ENCODE results near the gene RPL6.
"Not testable (repeated sequence)": the region's sequence is repeated elsewhere in the genome, so short reads cannot be mapped to it uniquely, and the experiment has no call there.

Gene RPL6

DNA sequence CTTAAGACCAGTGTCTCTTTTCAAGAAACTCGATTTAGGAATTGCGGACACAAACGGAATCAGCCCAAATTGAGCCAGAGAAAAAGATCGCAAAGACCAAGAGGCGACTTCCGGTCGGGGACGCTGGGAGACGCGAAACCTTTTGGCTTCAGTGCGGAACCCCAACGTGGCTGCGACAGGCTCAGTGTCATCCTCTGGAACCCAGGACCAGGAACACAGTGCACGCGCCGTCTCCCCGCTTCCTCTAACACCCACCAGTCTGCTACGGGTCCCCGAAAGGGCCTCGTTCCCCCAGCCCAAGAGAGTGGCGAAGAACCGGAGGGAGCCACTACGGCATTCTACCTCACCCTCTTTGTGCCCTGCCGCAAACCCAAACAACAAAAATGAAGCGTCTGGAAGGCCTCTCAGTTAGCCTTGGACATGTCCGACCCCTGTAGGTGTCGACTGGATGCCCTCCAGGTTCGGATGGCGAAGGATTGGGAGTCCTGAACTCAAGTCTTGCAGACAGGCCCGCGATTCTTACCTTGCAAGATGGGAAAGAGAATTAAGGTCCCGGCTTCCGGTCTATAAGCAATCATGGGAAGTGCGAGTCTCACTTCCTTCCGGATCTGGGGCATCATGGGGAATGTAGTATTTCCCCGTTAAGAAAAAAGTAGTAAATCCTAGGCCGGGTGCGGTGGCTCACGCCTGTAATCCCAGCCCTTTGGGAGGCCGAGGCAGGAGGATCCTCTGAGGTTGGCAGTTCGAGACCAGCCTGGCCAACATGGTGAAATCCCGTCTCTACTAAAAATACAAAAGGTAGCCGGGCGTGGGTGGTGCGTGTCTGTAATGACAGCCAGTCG lies at the start of gene RPL6:
Gene RPL6, minus strand, starts transcription at position 542 of the 842 bp plus-strand sequence. CDS start 949 bp downstream, outside the sequence.
- DNase-seq = peak; percentile 79

DNA sequence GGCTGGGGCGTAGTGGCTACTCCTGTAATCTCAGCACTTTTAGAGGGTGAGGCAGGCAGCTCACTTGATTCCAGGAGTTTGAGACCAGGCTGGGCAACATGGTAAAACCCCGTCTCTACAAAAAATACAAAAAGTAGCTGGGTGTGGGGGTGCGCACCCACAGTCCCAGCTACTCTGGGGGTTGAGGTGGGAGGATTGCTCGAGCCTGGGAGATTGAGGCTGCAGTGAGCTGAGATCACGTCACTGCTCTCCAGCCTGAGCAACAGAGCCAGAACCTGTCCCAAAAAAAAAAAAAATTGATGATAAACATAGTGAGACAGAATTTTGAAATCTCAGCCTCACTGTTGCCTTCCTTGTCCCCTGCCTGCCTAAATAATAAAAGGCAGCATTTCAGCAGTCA lies 49.3 kb upstream of the RPL6 start:
- DNase-seq = no peak

DNA sequence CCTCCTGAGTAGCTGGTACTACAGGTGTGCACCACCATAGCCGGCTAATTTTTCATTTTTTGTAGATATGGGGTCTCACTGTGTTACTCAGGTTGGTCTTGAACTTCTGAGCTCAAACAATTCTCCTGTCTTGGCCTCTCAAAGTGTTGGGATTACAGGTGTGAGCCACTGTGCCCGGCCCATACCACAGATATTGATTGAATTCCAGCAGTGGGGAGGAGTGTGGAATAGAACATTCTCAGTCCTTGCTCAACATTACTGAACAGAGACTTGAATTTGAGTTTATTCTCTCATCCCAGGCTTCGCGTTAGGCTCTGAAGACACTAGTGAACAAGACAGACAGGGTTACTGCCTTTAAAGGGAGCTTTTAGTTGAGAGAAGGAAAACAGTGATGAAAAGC lies 48.9 kb upstream of the RPL6 start:
- no peak for DNase-seq

DNA sequence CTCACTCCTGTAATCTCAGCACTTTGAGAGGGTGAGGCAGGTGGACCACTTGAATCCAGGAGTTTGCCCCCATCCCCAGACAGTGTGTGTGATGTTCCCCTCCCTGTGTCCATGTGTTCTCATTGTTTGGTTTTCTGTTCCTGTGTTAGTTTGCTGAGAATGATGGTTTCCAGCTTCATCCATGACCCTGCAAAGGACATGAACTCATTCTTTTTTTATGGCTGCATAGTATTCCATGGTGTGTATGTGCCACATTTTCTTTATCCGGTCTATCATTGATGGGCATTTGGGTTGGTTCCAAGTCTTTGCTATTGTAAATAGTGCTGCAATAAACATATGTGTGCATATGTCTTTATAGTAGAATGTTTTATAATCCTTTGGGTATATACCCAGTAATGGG lies 47.7 kb upstream of the RPL6 start:
- not testable (repeated sequence) for DNase-seq

DNA sequence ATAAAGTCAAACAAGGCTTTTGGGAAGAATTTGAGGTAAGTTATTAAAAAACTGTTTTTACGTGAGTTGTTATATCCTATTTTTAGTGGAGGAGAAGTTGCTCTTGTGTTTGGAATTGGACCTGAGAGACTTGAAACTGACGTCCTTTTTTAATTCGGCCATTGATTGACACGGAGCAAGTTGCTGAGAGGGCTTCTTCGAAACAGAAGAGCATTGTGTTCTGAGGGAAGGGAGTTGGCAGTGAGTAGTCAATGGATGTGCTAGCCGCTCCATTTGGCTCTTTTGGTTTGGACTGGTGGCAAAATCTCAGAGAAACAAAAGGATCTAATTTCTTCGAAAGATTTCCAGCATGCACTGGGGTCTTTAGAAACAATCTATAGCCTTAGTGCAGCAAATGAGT lies 46.6 kb upstream of the RPL6 start:
- no peak for DNase-seq

DNA sequence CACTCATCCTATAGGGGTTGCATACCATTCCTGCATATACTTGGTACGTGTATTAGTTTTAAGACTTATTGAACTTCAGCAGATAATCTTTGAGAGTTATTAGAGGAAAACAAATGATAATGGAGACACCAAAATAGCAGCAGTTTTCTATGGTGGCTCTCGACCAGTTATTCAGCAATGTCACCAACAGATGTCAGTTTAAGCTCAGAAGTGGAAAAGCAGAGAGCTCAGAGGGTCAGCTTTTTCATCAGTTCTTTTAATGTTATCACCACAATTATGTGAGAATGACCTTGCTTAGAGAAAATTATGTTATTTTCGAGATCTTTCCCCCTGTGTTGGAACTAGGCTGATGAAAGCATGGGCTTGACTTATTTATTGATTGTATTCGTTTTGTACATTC lies 41.3 kb upstream of the RPL6 start:
- no peak for DNase-seq

DNA sequence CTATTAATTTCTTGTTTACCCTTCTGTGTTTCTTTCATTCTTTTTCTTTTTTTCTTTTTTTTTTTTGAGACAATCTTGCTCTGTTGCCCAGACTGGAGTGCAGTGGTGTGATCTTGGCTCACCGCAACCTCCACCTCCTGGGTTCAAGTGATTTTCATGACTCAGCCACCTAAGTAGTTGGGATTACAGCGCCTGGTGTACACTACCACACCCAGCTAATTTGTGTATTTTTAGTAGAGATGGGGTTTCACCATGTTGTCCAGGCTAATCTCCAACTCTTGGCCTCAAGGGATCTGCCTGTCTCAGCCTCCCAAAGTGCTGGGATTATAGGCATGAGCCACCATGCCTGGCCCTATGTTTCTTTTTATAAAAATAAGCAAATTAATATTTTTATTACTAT lies 38.8 kb upstream of the RPL6 start:
- not testable (repeated sequence) for DNase-seq

DNA sequence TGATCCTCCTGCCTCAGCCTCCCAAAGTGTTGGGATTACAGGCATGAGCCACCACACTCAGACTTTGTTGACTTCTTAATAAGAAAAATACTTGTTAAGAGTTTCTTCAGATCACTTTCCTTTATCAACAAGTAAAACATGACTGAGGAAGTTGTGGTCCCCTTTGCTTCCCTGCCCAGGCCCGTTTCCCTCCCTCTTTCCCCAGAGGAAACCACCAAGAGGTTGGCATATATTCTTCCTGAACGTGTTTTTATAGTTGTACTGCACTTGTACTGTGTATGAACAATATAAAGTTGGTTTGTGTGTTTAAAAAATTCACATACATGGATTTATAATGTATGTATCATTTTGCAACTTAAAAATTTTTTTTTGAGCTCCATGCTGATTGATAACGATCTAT lies 37.7 kb upstream of the RPL6 start:
- DNase-seq = no peak

DNA sequence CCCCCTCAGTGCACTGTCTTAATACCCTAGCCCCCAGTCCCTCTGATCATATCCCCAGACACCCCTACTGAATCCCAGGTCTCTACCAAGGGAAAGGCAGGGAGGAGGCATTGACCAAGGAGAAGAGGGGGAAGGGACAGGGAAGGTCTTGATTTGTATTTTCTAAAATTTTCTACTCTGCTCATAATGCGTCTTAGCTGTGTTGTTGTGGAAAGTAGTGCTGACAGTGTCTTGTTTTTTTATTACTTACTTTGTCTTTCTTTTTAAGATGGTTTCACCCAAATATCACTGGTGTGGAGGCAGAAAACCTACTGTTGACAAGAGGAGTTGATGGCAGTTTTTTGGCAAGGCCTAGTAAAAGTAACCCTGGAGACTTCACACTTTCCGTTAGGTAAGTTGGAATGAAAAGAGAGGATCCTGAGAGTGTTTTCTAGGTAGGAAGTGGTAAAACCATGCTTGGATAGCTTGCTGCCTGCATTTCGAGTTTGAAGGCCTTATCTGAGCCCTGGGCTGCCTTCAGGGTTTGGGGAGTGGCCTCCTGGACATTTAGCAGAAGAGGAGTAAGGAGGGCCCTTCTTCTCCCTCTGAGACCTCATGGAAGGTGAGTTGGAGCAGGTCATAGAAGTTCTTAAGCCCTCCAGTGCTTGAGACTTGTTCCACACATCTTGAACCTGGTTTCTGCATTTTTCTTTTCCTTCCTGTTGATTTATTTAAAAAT lies 36.8 kb upstream of the RPL6 start:
- DNase-seq = no peak

DNA sequence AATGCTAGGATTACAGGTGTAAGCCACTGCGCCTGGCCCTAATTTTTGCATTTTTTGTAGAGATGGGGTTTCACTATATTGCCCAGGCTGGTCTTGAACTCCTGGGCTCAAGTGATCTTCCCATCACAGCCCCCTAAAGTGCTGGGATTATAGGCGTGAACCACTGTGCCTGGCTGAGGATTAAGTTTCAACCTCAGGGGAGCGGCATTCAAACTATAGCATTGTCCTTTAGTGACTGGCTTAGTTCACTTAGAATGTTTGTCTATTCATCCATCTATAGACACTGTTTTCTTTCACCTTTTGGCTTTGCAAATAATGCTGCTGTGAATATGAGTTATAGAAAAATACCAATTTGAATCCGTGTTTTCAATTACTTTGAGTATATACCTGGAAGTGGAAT lies 34.5 kb upstream of the RPL6 start:
- DNase-seq = no peak

DNA sequence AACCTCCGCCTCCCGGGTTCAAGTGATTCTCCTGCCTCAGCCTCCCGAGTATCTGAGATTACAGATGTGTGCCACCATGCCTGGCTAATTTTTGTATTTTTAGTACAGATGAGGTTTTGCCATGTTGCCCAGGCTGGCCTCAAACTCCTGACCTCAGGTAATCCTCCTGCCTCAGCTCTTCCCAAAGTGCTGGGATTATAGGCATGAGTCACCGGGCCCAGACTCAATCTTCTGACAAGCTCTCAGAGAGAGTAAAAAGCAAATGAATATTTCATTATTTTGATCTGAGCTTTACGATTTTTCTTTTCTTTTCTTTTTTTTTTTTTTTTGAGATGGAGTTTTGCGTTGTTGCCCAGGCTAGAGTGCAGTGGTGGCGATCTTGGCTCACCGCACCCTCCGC lies 31.2 kb upstream of the RPL6 start:
- not testable (repeated sequence) for DNase-seq

DNA sequence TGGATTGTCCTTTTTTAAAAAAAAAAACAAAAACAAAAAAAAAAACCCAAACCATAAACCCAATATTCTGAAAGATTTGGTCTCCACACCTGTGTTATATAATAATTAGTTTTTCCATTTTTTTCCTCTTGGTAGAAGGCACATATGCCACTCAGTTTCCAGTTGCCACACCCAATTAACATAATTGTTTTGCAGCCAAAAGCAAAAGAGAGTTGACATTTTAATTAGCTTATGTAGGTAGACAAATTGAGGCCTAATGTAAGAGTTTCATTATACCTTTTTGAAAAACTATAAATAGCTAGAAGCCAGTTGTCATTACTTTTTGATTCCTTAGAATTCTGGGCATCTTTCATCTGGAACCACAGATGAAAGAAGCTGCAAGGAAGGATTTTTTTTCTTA lies 30.4 kb upstream of the RPL6 start:
- no peak for DNase-seq

DNA sequence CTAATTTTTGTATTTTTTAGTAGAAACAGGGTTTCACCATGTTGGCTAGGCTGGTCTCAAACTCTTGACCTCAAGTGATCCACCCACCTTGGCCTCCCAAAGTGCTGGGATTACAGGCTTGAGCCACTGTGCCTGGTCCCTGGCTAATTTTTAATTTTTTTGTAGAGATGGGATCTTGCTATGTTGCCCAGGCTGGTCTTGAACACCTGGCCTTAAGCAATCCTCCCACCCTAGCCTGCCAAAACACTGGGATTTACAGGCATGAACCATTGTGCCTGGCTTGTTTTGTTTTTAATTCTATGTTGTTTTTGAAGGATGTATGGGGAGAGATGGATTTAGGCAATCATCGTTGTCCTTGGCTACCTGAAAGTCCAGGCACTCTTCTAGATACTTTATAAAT lies 29.2 kb upstream of the RPL6 start:
- not testable (repeated sequence) for DNase-seq

DNA sequence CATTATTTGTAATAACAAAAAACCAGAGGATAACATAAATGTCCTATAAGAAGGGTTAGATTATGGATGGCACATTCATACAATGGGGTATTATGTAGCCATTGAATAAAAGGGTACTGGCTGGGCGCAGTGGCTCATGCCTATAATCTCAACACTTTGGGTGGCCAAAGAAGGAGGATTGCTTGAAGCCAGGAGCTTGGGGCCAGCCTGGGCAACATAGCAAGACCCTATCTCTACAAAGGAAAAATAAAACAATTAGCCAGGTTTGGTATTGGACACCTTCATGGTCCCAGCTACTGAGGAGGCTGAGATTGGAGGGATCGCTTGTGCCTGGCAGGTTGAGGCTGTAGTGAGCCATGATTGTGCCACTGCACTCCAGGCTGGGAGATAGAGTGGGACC lies 24.1 kb upstream of the RPL6 start:
- DNase-seq = no peak

DNA sequence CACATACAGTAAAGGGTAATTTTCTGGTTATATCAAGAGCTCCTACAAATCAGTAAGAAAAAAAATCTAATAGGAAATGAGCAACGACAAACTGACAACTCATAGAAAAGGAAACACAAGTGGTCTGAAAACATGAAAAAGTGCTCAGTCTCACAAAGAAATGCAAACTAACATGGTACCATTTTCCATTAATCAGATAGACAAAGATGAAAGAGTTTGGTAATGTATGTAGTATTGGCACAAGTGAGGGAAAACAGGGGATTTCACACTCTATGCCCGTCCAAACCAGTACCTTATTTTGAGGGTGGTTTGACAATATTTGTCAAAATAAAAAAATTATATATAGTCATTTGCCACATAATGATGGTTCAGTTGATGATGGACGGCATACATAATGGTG lies 22.6 kb upstream of the RPL6 start:
- no peak for DNase-seq

DNA sequence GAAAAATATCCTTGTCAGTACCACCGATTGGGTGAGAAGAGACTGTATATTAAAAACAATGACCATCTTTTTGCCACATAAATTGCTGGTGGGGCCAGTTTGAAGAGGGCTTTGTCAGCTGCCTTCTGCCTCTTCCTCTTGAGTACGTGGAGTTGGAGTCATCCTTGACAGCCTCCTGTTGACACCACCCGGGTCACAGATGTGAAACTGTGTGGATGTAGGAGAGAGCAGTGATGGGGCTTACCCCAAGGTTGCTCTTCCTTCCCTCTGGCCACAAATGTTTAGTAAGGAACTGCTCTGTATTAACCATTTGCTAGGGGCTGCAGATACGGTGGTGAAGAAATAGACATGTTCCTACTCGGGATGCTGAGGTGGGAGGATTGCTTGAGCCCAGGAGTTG lies 21.5 kb upstream of the RPL6 start:
- peak; percentile 31 for DNase-seq

DNA sequence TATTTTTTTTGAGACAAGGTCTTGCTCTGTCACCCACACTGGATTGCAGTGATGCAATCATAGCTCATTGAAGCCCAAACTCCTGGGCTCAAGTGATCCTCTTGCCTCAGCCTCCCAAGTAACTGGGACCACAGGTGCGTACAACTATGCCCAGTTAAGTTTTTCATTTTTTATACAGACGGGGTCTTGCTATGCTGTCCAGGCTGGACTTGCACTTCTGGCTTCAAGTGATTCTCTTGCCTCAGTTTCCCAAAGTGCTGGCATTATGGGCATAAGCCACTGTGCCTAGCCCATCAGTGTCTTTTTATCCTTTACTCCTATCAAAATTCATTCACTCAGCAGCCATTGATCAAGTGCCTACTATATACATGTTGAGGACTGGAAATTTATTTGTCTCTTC lies 18.4 kb upstream of the RPL6 start:
- no peak for DNase-seq

DNA sequence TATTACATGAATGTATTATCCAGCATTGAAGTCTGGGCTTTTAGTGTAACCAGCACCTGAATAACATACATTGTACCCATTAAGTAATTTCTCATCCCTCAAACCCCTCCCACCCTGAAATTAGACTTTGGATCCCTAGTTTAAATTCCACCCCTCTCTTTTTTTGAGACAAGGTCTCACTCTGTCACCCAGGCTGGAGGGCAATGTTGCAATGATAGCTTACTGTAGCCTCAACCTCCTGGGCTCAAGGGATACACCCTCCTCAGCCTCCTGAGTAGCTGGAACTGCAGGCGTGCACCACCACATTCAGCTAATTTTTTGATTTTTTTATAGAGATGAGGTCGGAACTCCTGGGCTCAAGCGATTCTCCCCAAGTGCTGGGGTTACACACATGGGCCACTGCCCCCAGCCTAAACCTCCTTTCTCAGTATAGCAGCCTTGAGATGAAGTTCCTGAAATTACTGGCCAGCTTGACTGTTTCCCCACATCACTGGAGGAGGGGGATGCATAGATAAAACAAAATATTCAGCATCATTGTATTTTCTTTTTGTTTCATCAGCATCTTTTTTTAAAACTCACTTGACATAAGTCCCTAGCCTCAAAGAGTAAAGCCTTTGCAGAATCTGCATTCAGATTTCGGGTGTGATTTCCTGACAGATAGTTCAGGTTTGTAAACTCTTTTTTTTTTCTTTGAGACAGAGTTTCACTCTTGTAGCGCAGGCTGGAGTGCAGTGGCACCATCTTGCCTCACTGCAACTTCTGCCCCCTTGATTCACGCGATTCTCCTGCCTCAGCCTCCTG lies 16.4 kb upstream of the RPL6 start:
- no peak for DNase-seq

DNA sequence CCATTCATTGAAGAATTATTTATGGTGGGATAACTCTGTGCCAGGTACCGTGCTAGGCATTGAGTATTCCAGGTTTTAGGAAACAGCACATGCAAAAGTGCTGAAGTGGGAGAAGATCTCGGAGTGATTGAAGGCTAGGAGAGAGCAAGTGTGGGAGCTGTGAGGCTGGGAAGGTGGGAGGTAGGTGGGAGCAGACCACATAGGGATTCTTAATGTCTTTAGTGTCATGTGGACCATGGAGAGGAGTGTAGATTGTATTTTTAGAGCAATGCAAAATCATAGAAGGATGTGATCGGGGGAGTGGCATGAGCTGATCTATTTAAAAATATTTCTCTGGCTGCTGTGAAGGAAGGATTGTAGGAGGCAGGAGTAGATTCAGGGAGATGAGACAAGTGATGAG lies 14.7 kb upstream of the RPL6 start:
- no peak for DNase-seq

DNA sequence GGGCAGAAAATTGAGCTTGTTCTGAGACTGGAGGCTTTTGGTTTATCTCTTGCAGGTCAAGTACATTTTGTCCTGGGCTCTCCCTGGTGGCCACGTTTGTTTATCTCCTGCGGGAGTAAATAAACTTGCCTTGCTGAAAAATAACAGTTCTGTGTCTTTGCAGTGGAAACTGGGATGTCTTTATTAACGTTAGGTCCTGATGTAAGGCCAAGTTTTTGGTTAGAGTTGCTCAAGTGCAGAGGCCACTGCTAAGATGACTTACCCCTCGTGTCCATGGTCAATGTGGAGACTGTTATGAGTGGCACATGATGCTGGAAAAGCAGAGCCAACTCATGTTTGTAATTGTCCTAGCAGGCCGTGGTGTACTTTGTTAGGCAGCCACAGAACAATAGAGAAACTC lies 13.1 kb upstream of the RPL6 start:
- DNase-seq = no peak

DNA sequence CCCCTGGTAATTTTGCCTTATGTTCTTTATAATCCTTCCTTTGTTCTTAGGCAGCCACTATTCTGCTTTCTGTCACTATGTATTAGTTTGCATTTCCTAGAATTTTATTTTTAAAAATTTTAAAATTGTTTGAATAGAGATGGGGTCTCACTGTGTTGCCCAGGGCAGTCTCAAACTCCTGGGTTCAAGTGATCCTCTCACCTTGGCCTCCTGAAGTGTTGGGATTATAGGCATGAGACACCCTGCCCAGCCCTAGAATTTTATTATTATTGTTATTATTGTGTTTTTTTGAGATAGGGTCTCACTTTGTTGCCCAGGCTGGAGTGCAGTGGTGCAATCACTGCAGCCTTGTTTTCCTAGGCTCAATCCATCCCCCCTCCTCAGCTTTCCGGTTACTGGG lies 12.0 kb upstream of the RPL6 start:
- DNase-seq = no peak

DNA sequence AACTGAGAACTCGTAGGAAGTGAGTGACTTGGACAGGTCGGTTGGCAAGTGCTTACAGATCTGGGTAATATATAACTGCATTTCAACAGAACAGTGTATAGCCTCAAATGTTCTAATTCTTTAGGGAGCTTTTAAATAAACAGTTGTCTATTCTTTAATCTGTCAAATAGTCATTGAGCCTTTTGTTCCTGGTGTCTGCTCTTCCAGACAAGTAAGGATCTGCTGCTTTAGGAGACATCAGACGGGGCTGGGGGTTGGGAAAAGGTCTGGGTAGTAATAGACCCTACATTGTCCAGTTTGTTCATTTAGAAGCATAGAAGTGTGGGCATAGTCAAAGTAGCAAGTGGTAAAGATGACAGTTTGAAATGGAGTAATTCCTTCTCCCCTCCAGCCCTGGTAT lies 11.3 kb upstream of the RPL6 start:
- DNase-seq = no peak

DNA sequence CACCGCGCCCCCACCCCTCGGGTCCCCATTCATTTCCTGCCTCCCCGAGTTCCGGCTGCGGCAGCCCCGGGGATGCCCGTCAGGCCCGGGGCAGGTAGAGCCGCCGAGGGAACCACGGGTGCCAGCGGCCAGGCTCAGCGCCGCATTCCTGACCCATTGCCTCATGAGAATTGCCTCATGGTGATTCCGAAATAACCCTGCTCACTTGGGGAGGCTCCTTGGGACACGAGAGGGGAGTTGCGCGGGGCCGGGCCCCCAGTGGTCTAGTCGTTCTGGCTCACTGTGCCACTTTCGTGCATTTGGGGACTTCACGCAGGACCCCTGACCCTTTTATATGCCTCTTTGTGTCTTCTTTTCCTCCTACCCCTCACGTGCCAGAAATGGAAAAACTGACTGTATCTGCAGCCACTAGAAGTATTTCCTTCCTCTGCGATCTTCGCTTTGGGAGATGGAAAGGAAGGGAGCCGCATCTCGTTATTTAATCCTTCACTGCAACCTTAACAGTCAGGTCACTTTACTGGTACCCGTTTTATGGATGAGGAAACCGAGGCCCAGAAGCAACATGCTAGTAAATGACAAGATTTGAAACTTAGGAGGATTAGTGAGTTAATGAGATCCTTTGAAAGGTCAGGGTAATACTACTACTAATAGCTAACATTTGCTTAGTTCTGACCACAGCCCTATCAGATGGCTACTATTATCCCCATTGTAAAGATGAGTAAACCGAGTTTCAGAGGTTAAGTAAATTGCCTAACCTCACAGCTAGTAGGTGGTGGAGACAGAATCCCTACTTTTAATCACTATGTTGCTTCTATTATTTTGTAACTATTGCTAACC lies 10.1 kb upstream of the RPL6 start:
- no peak for DNase-seq

All from stimulated activated CD4-positive, alpha-beta T cell treated with anti-CD3 and anti-CD28 coated beads, Interleukin-15, amount 100 ng/mL, for 24 hours (primary cell).